COLO668 (cell line): Measurements from ENCODE around the gene TRAPPC14.

Experiments used
- DNase-seq: peaks from one replicate; lab custom pipeline; 2025; ENCODE audit not compliant: unreplicated experiment; lab: John Stamatoyannopoulos, UW

TRAPPC14 gene

GRCh38 chr7:100126931-100127865, 31.3 kb downstream of the TRAPPC14 start, which contains the start of gene MBLAC1:
TSS of gene MBLAC1 (plus strand) at chr7:100126967. CDS start at chr7:100127396, 429 bp downstream.
- peak; percentile 92 for DNase-seq

DNA sequence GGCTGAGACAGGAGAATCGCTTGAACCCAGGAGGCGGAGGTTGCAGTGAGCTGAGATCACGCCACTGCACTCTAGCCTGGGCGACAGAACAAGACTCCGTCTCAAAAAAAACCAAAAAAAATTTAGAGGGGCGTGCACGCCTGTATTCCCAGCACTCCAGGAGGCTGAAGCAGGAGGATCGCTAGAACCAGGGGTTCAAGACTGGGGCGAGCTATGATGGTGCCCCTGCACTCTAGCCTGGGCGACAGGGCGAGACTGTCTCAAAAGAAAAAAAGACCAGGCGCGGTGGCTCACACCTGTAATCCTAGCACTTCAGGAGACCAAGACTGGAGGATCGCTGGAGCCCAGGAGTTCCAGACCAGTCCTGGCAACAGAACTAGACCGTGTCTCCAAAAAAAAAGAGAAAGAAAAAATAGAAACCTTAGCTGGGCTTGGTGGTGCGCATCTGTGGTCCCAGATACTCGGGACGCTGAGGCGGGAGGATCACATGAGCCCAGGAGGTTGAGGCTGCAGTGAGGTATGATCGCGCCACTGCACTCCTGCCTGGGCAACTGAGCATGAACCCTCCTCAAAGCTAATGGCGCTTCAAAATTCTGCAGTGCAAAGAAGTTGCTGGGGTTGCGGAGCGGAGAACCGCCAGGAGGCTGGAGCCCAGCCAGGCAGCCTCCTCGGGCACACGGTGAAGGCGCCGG, 32.1 kb downstream of the TRAPPC14 start:
- DNase-seq: no peak

GRCh38 chr7:100124301-100125230, 34.0 kb downstream of the TRAPPC14 start:
- no peak for DNase-seq

GRCh38 chr7:100122568-100122967, 36.0 kb downstream of the TRAPPC14 start:
- no peak for DNase-seq

DNA sequence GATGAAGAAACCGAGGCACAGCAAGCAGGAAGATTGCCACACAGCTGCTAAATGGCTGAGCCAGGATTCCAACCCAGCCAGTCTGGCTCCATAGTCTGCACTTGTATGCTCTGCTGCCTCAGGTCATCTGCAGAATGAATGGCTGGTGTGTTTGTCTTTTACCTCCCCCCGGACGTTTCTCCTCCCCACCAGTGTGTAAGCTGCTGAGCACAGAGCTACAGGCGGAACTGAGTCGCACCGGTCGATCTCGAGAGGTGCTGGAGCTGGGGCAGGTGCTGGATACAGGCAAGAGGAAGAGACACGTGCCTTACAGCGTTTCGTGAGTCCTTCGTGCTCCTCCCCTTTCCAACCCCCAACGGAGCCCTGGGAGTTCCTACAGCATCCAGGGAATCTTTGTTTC, 36.5 kb downstream of the TRAPPC14 start:
- peak; percentile 93 for DNase-seq

- DNase-seq: peak; percentile 18
Measured at GRCh38 chr7:100120733-100121036, 37.8 kb downstream of the TRAPPC14 start.

DNA sequence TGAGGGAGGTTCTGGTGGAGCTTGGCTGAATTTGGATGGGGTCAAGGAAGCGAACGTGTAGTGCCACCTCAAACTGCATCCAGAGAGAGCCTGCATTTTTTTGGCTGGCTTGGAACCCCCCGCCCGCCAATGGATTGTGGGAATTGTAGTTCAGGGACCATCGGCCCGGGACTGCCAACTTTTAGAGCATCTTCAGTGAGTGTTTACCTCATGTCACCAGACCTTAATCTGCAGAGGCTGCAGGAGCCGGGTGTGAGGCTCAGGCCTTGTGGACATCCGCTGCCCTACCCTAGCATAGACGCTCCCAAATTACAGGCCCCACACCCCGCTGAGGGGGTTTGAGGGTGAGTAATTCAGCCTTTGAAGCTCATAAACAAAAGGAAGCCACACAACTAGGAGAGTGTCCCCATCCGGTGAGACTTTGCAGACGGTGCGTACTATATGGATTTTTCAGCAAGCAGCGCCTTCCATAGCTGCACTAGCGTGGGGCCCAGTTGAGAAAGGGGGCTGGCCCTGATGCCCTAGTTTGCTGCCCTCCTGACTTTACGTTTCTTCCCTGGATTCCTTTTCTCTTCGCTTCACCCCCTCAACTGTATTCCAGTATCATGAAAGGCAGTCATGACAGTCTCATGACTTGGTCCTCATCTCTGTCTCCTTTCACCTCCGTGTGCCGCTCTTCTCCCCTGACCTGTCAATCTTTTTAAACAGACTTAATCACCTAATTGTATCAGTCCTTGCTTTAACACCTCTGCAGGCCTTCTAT, 38.4 kb downstream of the TRAPPC14 start:
- DNase-seq: peak; percentile 51

DNA sequence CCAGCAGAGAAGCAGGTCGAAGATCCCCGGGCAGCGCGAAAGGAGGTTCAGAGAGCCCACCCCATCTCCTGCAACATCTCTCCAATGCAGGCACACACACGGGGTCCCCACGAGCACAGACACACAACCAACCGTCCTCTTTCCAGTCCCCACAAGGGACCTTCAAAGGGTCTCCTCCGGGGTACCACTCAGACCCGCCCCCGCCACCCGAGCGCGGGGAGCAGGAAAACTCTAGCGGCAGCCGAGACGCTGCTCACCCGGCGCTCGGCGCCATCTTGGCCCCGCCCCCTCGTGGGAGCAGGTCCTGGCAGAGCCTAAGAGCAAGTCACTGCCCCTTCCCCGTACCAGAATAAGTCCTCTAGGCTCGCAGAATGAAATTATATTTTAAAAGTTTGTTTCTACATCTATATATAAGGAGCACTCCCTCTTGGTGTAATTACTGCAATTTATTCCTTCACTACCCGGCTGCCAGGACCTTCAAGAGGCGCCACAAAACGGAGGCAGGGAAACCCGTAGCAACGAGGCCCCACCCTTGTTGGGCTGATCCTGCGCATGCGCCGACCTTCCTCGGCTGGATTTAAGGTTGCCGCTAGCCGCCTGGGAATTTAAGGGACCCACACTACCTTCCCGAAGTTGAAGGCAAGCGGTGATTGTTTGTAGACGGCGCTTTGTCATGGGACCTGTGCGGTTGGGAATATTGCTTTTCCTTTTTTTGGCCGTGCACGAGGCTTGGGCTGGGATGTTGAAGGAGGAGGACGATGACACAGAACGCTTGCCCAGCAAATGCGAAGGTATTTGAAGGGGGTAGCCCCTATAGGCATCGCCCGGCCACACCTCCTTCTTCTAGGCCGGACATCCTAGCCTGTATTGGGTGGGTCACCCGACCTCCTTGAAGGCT, 39.2 kb downstream of the TRAPPC14 start, which contains the start of the genes CNPY4 and TAF6:
CNPY4 (plus strand) TSS at position 563 of the 898 bp plus-strand sequence; CDS start at position 674, 111 bp downstream.
TAF6 (minus strand) TSS at position 287 of the 898 bp plus-strand sequence. CDS start 5,149 bp downstream, outside the sequence.
- DNase-seq: peak; percentile 95

DNA sequence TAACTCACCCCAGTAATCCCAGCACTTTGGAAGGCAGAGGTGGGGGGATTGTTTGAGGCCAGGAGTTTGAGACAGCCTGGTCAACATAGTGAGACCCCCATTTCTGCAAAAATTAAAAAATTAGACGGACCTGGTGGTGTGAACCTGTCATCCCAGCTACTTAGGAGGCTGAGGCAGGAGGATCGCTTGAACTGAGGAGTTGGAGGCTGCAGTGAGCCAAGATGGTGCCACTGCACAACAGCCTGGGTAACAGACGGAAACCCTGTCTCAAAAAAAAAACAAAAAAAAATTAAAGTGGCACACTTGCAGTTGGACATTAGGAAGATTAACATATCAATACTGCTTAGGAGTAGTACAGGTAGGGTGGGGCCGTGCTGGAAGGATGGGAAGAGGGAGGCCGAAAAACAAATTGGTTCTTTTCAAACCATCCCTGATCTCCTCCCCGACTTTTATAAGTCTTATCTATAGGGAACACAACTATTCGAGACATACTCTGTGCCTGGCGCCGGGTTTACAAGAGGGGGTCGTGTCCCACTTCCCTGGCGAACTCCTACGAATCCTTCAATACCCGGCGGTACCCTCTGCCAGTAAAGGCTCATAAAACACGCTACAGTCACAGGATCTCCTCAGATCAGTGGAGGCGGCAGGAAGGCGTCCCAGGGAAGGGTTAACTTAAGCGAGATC, 40.0 kb downstream of the TRAPPC14 start:
- no peak for DNase-seq

- no peak for DNase-seq
Measured at GRCh38 chr7:100115026-100115425, 43.5 kb downstream of the TRAPPC14 start.

- no peak for DNase-seq
Measured at GRCh38 chr7:100111914-100112313, 46.6 kb downstream of the TRAPPC14 start.

- no peak for DNase-seq
Measured at GRCh38 chr7:100111156-100111555, 47.4 kb downstream of the TRAPPC14 start.

- DNase-seq: no peak
Measured at GRCh38 chr7:100109521-100110163, 48.9 kb downstream of the TRAPPC14 start.

- DNase-seq: no peak
Measured at GRCh38 chr7:100107890-100108289, 50.6 kb downstream of the TRAPPC14 start.

GRCh38 chr7:100107125-100107737, 51.3 kb downstream of the TRAPPC14 start:
- DNase-seq: no peak

- no peak for DNase-seq
Measured at GRCh38 chr7:100106633-100107032, 51.9 kb downstream of the TRAPPC14 start.

DNA sequence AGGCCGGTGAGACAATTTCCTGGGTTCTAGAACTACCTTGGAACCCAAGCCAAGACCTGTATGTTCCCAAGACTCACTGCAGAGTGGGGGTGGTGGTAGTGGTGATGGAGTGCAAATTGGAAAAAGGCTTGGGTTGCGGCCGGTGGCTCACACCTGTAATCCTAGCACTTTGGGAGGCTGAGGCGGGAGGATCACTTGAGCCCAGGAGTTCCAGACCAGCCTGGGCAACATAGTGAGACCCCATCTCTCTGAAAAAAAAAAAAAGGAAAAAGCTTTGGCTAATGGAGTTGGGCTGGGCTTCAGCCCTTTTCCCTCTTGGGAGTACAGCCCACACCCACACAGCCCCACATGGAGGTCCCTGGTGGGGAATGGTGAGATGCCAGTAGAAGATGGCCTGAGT, 53.0 kb downstream of the TRAPPC14 start:
- DNase-seq: no peak
